ENCODE results near the gene CYTH4.

CYTH4 gene

DNA sequence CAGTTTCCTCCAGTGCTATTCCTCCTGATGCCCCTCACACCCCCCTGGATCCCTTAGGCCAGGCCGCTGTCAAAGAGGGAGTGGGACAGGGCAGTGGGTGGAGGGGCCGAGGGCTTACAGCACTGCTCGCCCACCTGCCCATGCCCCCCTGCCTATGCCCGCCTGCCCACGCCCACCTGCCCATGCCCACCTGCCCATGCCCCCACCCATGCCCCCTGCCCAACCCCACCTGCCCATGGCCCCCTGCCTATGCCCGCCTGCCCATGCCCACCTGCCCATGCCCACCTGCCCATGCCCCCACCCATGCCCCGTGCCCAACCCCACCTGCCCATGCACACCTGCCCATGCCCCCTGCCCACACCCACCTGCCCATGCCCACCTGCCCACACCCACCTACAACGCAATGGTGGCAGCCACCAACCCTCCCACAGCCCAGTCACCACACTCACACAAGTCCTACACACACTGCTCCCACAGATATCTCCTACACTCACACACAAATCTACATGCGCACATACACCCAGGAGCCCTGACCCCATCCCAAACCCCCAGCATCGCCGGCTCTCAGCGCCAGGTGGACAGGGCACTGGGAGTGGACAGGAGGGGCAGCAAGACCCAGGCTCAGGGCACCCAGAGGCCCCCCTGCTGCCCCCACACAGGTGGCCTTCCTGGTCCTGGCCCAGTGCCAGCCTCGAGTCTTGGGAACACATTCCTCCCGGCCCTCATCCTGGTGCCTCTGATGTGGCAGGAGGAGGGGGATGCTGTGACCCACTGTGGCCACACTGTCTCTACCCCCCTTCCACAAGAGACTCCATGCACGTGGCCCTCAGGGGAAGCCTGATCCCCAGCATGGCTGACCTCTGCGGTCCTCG lies 61.8 kb downstream of the CYTH4 start:
- H3K4me3 ChIP-seq (ENCODE audit: low read depth, low read length) = no peak overlapping the region

DNA sequence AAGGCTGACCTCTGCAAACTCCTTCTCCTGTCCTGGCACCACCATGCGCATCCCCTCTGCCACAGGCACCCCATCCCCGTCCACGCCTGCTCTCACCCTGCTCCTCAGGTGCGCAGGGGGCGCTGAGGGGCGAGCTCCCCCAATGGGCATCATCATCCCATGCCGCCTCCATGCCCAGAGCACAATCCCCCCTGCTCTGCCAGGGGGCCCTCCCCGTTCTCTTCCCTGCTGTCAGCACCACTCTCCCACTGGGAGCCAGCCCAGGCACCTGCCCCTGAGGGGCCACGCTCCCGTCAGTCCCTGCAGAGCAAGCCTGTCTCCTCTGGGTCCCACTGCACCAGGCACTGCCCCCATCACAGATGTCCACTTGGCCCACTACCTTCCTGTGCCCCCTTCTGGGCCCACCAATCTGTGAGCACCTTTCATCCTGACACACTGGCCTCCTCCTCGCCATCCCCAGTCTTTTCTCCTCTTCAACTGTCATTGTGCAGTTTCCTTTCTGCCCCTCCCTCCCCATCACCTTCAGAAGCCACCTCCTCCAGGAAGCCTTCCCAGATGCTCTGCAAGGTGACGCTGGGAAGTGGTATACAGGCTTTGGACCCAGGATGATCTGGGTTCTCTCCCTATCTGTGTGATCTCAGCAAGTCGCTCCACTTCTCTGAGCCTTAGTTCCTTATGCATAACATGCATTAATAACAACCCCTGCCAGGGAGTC lies 62.6 kb downstream of the CYTH4 start:
- H3K4me3 ChIP-seq (ENCODE audit: low read depth, low read length) = no peak overlapping the region

DNA sequence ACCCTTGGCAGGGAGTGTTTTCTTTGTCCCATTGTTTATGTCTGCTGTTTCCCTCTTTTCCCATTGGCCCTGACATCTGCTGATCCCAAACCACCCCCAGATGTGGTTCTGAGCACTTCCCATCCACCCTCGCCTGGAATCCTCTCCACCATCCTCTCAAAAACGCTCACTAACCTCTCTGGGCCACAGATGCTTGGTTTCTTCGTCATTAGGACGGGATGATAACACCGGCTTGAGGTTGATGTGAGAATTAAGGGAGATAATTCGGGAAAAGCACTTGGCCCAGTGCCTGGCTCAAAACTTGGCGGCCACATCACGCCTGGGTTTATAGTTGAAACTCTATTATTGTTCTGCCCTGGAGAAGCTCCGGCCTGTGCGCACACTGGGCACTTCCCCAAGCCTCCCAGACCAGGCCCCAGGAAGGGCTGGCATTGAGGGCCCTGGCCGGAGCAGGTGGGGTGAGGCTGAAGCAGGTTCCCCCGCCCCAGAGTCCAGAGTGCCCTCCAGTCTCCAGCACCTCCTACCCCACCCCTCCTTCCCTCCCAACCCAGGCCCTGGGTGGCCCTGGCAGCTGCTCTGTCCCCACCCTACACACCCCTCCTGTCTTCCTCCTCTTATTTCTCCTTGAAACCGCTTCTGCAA lies 63.7 kb downstream of the CYTH4 start:
- no peak overlapping the region for H3K4me3 ChIP-seq (ENCODE audit: low read depth, low read length)

GRCh38 chr22:37346505-37346895 lies 64.2 kb downstream of the CYTH4 start:
- H3K4me3 ChIP-seq (ENCODE audit: low read depth, low read length) = no peak overlapping the region

DNA sequence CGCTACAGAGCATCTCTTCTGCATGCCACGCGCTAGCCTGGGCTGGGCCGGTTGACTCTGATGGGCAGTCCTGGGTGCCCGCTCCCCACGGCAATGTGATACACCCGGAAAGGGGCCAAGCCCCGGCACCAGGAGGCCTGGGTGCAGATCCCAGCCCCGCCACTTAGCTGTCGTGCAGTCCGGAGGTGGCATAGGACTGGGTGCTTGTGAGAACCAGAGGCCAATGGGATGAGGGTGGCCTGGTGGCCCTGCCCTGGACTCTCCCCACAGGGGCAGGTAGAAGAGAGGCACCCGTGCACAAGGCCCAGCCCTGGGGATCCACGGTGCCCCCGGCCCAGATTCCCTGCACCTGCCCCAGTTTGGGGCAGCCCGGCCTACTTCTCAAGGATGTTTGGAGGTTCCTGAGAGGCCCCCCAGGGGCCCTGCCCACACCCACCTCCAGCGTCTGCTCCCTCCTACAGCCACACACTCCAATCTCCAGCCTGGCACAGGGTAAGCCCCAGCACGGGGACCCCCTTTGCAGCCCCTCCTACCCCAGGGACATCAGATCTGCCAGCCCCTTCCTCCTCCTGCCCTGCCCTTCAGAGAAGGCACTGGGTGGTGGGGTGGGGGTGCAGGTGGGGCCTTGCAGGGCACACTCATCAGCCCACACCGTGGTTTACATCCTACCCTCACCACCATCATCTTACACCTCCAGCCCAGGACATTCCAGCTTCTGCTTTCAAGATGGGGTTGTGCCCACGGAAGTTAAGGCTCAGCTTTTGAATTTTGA lies 66.9 kb downstream of the CYTH4 start:
- H3K4me3 ChIP-seq (ENCODE audit: low read depth, low read length) = no peak overlapping the region

DNA sequence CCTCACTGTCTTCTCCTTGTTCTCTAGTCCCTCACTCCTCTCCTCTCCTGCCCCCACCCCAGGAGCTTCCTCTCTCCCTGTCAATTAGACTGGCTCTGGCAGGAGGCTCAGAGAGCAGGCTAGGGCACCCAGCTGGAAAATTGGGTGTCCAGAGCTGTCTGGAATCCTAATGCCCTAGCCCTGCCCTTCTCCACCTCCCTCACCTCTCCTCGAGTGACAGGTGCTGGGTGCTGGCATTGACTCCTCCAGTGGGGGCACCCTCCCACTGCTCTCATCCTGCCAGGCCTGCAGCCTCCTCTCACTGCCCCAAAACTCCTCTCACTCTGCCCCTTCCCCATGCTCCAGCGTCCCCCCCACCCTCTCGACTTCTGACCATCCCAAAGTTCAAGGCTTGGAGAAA lies 68.9 kb downstream of the CYTH4 start:
- H3K4me3 ChIP-seq (ENCODE audit: low read depth, low read length) = no peak overlapping the region

GRCh38 chr22:37352481-37352880 lies 70.2 kb downstream of the CYTH4 start:
- H3K4me3 ChIP-seq (ENCODE audit: low read depth, low read length) = no peak overlapping the region

DNA sequence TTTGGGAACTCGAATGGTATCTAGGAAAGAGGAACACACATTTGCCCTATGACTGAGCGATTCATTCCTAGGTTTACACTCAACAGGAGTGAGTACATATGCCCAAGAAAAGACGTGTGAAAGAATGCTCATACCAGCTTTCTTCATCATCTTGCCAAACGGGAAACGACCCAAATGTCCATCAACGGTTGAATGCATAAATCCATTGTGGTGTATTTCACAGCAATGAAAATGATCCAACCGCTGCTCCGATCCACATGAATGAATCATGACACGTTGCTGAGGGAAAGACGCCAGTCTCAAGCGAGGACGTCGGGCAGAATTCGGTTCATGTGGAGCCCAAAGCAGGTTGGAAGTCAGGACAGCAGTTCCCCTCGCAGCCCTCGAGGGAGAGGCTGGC lies 71.5 kb downstream of the CYTH4 start:
- no peak overlapping the region for H3K4me3 ChIP-seq (ENCODE audit: low read depth, low read length)

DNA sequence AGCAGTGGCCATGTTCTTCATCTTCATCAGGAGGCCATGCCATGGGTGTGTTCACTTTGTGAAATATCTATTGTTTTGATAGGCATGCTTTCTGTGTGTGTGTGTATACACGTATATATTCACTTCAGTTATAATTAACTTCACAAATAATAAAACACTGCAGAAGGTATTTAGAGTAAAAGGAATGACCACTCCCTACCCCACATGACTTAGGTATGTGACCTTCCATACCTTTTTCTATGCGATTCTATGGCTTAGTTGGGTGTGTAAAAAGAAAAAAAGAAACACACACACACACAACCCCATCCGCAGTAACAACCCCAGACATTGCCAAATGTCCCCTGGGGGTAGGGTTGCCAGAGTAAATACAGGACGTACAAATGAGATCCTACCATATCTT lies 72.0 kb downstream of the CYTH4 start:
- H3K4me3 ChIP-seq (ENCODE audit: low read depth, low read length) = no peak overlapping the region

DNA sequence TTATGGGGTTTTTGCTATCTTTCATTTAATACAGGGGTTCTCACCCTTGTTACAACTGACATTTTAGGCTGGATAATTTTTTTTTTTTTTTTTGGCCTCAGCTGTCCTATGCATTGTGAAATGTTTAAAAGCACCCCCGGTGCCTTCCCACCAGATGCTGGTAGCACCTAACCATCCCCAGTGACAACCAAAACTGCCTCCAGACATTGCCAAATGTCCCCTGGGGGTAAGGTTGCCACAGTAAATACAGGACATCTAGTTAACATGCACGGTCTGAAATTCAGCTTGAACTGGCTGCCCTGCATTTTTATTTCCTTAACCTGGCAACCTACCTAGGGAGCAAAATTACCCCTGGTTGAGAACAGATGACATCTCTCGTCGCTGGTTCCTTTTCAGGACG lies 72.4 kb downstream of the CYTH4 start:
- H3K4me3 ChIP-seq (ENCODE audit: low read depth, low read length) = no peak overlapping the region

GRCh38 chr22:37355174-37355573 lies 72.9 kb downstream of the CYTH4 start:
- H3K4me3 ChIP-seq (ENCODE audit: low read depth, low read length) = no peak overlapping the region

DNA sequence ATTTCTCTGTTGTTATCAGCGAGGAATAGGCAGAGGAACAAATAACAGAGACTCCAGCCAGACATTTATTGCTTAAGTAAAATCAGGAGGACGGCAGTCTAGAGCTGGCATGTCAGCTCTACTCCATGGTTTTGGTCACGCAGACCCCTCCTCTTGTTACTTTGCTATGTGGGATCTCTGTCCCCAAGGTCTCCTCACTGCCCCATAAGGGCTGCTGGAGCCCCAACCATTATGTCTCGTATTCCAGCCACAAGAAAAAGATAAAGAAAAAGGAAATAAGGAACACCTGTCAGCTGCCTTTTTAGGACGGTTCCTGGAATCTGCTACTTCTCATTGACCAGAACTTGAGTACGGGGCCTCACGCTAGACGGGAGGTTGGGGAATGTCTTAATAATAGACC lies 74.6 kb downstream of the CYTH4 start:
- H3K4me3 ChIP-seq (ENCODE audit: low read depth, low read length) = no peak overlapping the region

DNA sequence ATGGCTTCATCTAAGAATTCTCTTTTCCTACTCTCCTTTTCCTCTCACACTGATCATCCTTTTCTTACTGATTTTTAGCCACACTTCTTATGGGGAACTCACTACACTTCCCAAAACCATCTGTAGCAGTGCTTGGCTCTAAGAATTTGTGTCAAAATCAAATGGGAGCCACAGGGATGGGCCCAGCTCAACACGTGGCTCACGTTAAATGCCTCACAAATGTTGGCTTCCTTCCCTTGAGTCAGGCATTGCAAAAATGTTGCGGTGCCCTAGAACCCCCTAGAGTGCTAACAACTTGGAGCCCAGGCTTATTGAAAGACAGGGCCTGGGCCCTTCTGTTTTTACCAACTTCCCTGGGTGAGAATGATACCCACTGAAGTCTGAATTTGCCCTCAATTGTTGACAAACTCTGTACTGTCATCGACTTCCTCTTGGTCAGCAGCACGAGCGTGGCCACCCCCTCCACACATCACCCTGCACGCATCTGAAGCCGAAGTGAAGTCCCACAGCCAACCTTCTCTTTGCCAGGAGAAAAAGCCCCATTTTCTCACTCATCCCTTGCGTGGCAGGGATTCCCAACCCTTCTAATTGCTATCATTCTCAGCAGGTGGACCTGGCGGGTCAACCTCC lies 75.3 kb downstream of the CYTH4 start:
- no peak overlapping the region for H3K4me3 ChIP-seq (ENCODE audit: low read depth, low read length)

- H3K4me3 ChIP-seq (ENCODE audit: low read depth, low read length) = no peak overlapping the region
Measured at GRCh38 chr22:37358386-37358785, 76.1 kb downstream of the CYTH4 start.

DNA sequence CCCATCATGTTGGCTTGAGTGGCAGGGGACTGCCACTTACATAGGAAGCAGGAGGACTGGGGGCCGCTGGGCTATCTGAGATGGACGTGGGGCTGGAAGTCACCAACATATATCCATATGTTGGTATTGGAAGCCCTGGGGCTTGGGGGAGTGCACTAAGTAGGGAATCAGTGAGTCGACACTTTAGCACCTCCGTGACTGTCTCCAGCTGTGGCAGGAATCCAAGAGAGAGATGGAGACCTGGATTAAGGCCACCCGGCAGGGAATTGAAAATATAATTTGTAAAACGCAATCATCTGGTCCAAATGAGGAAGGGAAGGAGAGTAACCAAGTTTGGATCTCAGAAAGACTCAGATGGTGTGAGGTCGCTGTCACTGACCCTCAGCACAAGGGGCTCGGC lies 76.6 kb downstream of the CYTH4 start:
- no peak overlapping the region for H3K4me3 ChIP-seq (ENCODE audit: low read depth, low read length)

DNA sequence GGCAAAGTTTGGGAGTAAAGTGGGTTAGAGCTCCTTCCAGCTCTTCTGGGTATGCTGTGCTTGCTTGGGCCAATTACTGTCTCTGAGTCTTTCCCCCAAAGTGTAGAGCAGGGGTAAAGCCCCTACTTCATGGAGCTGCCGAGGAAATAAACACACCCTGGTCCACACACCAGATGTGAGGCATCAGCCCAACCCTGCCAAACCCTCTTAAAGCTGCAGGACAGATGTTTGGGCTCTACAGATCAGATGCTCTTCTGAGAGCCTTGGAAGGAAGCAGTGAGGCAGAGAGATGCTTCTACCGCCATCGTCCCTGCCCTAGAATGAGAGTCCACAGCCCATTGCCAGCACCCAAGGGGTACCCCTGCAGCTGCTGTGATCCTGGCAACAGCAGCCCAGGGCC lies 80.3 kb downstream of the CYTH4 start:
- no peak overlapping the region for H3K4me3 ChIP-seq (ENCODE audit: low read depth, low read length)

GRCh38 chr22:37363261-37363992 lies 81.1 kb downstream of the CYTH4 start:
- no peak overlapping the region for H3K4me3 ChIP-seq (ENCODE audit: low read depth, low read length)

Data from iPS-11a (cell line).